Stimulated activated CD8-positive, alpha-beta memory T cell treated with anti-CD3 and anti-CD28 coated beads, Interleukin-15, amount 100 ng/mL, for 4 hours (primary cell): ENCODE data around the gene GK.
"Not testable (repeated sequence)": the region's sequence is repeated elsewhere in the genome, so short reads cannot be mapped to it uniquely, and the experiment has no call there.

ENCODE experiments used
- DNase-seq, 2 donors: peaks; one replicate each; pipeline ENCODE4 v3.0.0-alpha.2; 2020; ENCODE audit warnings: low read depth in 2 of 2

The GK gene

GRCh38 chrX:30706216-30706775, 53.1 kb downstream of the GK start:
- DNase-seq, result no peak

GRCh38 chrX:30712214-30712613, 59.0 kb downstream of the GK start:
- DNase-seq, result no peak

GRCh38 chrX:30713061-30713525, 59.9 kb downstream of the GK start:
- DNase-seq, result no peak

GRCh38 chrX:30714138-30714537, 60.9 kb downstream of the GK start:
- no peak for DNase-seq

- DNase-seq, result no peak
Measured at GRCh38 chrX:30715976-30716375, 62.8 kb downstream of the GK start.

GRCh38 chrX:30733852-30734660, 80.8 kb downstream of the GK start:
- no peak for DNase-seq

GRCh38 chrX:30734782-30735181, 81.6 kb downstream of the GK start:
- no peak for DNase-seq

- peak in 1 of 2 donors; percentile 22 for DNase-seq
Measured at GRCh38 chrX:30735839-30736238, 82.6 kb downstream of the GK start.

- no peak for DNase-seq
Measured at GRCh38 chrX:30741545-30741944, 88.3 kb downstream of the GK start.

- DNase-seq, result no peak
Measured at GRCh38 chrX:30748342-30748960, 95.2 kb downstream of the GK start.

GRCh38 chrX:30751497-30751896, 98.3 kb downstream of the GK start:
- no peak for DNase-seq

GRCh38 chrX:30762755-30763154, 109.5 kb downstream of the GK start:
- no peak for DNase-seq

GRCh38 chrX:30773764-30774163, 120.5 kb downstream of the GK start:
- DNase-seq, result not testable (repeated sequence)

- no peak for DNase-seq
Measured at GRCh38 chrX:30777575-30777974, 124.4 kb downstream of the GK start.

- no peak for DNase-seq
Measured at GRCh38 chrX:30779453-30780030, 126.3 kb downstream of the GK start.
